NCI-H1436 (cell line): ENCODE measurements around the gene RDH16.
A peak's percentile ranks its signal among the peaks of the same experiment; 100 is the strongest.

Experiments
- DNase-seq: peaks from one replicate; lab custom pipeline; 2025; lab: John Stamatoyannopoulos, UW

The RDH16 gene, protein sequence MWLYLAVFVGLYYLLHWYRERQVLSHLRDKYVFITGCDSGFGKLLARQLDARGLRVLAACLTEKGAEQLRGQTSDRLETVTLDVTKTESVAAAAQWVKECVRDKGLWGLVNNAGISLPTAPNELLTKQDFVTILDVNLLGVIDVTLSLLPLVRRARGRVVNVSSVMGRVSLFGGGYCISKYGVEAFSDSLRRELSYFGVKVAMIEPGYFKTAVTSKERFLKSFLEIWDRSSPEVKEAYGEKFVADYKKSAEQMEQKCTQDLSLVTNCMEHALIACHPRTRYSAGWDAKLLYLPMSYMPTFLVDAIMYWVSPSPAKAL

DNA sequence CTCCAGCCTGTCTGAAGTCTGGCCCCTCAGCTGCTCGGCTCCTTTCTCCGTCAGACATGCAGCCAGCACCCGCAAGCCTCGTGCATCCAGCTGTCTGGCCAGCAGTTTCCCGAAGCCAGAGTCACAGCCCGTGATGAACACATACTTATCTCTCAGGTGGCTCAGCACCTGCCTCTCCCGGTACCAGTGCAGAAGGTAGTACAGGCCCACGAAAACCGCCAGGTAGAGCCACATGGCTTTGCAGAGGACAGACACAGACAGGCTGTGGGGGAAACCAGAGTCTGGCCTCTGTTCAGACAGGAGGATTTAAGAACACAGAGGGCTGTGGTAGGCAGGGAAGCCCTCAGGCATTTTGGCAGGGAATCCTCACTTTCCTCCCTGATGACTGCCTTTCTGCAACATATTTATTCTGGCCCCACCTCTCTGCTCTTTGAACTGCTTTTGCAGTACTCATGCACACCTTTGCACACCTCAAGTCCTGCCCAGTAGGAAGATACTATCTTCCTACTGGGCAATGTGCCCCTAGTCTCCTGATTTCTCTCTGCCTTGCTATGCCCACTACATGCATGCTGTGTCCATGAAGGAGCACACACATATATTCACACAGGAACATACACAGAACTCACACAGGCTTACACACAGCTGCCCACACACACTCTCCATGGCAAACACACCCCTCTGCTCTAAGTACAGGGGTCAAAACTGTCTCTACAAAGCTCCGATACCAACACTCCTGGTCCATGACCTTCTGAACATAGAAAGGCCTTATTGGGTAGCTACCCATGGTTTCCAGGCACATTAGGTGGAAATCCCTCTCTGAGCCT is at the start of gene RDH16:
Gene RDH16 (minus strand): TSS at position 380 of the 824 bp plus-strand sequence. CDS start 146 bp downstream, at position 234.
- DNase-seq, result no peak

DNA sequence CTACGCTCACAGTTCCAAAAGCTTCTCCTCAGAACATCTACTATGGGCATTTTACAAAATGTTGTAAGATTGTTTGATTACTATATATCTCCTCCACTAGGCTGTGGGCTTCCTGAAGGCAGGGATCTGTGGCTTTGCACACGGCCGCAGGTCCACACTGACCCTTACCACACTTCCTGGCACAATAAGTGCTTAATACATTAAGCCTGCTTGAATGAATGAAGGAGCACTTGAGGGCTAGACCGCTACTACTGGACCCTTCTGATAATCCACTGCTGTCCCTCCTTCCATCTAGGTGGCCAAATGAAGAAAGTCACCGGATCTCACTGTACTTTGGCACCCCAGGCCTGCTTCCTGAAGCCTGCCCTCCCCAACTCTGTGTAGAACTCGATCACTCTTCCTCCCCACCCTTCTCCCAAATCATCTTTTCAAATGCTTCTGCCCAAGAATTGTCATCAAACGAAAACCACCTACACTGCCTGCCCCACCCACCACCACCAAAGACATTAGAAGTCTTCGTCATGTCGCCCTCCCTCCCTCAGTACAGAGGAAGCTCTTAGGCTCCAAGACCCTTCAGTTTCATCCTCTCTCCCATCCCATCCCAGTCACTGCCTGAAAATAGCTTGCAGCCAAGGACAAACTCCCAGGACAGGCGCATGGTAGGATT is 49.5 kb upstream of the RDH16 start:
- no peak for DNase-seq

DNA sequence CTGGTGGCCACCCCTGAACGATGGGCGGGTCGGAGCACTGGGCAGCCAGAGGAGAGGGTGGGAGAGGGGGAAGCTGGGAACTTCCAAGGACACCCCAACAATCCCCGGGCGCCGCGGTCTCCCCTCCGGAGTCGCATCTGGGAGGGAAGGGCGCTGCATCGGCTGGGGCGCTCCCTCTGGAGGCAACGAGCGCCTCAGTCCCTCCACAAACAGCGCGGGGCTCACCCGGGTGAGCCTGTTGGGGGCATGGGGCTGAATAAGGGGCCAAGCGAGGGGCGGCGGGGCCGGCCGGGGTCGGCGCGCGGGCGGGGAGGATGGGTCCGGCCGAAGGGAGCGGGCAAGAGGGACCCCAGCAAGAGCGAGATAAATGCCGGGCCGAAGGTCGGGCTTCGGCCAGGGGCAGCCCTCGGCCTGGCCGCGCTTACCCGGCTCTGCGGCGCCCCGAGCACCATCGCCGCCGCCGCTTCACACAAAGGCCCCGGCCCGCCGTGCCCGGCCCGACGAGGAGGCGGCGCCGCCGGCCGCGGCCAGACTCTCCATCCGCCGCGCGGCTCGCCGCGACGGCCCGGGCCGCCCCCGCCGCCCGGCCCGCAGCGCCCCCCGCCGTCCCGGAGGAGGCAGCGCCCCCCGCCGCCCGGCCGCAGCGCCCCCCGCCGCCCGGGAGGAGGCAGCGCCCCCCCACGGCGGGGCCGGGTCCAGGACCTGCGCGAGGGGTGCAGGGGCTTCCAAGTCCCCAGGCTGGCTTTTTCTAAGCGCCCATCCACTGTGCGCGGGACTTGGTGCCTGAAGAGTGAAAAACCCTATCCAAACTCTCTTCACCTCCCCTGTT is 48.8 kb upstream of the RDH16 start, which contains the start of gene ZBTB39:
Gene ZBTB39 (minus strand): TSS at position 567 of the 829 bp plus-strand sequence. CDS start 1,629 bp downstream, outside the sequence.
- peak; percentile 61 for DNase-seq

DNA sequence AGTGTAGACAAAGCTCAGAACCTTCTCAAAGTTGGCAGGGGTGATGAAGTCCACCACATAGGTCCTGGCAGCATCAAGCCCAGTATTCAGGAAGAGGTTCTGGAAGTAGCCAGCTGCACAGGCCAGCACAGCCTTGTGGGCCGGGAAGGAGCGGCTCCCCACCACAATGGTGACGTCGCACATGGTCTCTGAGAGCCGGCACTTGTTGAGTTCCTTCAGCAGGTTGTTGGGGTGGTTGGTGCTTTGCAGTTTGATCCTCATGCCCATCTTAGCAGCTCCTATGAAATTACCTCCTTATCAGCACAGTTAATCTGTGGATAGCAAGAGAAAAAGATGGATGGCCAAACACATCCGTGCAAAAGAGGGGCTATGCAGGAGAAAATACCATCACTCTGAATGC is 47.2 kb upstream of the RDH16 start:
- DNase-seq, result no peak

DNA sequence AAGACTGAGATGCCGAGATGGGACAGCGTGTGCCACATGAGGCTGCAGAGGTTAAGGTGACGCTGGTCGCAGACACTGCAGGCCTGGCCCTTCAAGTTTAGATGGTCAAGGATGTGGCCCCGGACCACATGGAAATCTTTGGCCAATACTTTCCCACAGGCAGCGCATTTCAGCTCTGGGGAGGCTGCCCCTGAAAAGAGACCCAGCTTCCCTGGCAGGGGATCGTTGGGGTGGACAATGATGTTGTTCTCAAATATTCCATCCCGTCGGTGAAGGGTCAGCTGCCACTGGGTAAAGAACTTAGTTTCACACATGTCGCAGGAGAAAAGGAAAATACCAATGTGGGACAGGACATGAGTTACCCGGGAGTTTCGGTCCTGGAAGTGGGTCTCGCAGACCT is 46.0 kb upstream of the RDH16 start:
- DNase-seq, result no peak

DNA sequence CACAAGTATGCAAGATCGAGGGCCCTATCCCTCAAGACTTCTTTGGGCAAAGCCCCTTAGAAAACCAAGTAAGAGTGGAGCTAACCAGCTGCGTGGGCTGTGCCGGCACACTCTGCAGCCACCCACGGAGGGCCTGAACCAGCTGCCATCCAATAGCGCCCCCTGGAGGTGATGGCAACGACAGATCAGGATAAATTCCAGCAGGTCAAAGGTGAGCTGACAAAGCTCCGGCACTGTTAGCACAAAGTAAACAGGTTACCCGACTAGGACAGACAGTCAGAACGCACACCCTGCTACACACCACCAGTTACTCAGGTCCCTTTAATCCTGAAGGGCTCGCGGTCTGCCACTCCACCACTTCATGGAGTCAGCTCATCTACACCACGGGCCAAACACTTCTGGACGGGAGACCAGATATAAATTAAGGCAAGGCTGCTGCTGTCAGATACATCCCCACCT is 44.1 kb upstream of the RDH16 start:
- peak; percentile 56 for DNase-seq

DNA sequence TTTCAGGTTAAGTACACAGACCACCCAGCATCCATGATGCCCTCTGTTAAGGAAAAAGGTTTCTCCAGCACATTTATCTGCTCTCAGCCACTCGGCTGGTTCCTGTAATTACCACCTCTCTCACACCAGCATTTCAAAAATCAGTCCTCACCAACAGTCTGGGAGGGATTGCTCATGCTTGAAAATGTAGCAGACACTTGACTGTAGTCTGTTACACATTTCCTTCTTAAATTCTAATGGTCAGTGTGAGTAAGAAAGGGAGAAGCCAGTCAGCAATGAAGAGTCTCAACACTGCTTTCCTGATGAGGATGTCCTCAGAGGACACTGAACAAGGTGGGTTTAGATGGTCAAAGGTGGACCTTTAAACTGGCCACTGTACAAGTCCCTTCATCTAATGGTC is 43.0 kb upstream of the RDH16 start:
- no peak for DNase-seq

DNA sequence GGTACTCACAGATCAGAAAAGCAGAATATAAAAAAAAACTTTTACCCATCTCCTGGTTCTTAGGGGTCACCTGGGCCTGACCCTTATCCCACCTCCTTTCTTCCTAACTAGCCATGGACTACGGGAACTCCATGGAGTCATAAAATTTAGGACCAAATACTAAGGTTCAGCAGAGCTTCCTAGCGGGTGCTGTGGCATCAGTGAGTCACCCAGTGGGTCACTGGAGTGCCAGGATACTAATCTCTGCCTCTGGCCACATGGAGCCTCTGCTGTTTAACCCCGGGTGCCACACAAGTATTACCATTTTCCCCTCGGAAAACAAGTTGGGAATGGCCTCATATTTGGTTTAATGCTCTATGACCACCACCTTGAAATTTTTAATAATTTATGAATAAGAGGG is 42.0 kb upstream of the RDH16 start:
- DNase-seq, result no peak

DNA sequence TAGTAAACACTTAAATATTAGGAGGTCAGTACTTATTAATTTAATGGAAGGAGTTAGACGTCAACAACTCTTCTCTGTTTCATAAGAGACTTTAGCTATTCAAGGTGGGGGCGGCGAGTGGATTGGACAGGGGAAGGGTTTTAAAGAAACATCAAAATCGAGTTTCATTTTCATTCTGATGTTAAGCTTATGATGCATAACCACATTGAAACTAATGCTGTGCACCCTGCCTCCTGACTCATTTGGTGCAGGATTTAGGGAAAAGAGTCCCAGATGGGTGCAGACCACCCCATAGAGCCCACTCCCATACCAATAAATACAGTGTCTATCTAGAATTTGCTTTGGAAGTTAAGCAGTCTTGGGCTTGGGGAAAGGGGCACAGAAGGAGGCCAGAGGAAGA is 41.6 kb upstream of the RDH16 start:
- no peak for DNase-seq

DNA sequence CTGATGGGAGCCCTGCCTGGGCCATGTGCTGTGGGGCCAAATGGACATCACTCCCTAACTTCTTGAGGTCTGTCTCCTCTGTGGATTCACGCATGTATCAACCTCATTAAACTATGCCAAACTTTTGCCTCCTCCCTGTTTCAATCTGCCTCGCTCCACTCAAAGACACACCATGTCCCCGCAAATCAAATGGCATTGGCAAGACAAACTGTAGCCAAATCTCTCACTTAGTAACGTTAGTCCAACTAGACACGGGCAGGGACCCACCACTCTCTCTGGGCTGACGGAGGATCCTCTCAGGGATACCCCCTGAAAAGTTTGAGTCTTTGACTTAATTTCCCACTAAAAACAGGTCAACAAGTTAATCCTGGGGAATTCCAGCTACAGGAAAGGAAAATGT is 40.9 kb upstream of the RDH16 start:
- DNase-seq, result no peak

DNA sequence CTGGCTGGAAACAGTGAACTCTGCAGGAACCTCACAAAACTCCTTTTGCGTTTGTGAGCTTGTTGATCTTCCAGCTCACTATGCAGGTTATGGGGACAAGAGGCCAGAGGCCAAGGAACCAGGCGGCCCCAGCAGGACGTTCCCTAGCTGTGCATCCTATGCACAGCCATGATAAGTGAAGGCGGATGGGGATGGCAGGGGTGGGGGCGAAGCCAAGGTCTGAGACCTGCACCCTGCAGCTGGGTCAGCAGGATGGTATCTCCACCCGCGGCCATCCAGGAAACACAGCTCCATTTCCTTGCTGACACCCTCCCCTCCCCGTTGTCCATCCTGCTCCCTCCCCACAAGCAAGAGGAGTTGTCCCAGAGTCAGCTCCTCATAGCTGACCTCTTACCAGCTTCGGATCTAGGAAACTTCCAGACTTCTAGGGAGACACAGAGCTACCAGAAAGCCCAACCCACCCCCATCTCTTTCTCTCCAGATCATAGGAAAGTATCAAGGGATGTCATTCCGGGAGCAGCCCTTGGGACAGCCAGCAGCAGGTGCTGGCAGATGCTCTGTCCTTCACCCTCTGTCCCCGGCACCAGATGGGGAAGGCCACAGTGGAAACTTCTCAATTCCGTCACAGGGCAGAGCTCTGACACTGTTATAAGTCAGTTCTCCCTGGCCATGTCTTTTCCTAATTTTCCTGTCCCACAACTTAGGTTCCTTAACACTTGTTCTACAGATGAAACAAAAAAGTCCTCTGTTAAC is 39.6 kb upstream of the RDH16 start:
- no peak for DNase-seq

DNA sequence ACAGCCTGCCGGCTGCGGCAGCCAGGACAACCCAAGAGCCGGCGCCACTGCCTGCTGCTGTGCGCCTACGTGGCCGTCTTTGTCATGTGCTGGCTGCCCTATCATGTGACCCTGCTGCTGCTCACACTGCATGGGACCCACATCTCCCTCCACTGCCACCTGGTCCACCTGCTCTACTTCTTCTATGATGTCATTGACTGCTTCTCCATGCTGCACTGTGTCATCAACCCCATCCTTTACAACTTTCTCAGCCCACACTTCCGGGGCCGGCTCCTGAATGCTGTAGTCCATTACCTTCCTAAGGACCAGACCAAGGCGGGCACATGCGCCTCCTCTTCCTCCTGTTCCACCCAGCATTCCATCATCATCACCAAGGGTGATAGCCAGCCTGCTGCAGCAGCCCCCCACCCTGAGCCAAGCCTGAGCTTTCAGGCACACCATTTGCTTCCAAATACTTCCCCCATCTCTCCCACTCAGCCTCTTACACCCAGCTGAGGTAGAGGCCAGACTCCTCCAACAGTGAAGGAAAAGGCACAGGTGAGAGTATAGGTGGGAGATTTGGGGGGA is 38.6 kb upstream of the RDH16 start:
- DNase-seq, result no peak

DNA sequence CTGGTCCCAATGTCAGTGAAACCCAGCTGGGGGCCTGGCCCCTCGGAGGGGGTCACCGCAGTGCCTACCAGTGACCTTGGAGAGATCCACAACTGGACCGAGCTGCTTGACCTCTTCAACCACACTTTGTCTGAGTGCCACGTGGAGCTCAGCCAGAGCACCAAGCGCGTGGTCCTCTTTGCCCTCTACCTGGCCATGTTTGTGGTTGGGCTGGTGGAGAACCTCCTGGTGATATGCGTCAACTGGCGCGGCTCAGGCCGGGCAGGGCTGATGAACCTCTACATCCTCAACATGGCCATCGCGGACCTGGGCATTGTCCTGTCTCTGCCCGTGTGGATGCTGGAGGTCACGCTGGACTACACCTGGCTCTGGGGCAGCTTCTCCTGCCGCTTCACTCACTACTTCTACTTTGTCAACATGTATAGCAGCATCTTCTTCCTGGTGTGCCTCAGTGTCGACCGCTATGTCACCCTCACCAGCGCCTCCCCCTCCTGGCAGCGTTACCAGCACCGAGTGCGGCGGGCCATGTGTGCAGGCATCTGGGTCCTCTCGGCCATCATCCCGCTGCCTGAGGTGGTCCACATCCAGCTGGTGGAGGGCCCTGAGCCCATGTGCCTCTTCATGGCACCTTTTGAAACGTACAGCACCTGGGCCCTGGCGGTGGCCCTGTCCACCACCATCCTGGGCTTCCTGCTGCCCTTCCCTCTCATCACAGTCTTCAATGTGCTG is 38.0 kb upstream of the RDH16 start:
- no peak for DNase-seq

DNA sequence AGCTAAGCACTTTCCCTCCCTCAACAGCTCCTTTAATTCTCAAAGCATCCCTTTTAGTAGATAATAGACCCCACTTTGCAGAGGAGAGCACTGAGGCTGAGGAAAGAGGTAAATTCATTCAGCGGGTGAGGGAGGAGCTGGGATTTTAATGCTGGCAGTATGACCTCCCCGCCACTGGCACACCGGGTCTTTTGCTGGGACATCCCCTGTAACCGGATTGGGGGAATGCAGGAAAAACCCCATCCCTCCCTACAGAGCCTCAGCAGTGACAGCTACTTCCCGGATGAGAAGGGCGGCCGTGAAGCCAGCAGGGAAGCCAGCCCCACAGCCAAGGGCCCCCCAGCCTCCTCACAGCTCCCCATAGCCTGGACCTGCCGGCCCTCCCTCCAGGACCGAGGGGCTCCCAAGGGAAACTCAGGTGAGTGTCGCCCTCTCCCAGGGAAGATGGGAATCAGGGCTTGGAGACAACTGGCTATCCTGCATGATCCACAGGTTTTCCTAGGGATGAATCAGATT is 36.9 kb upstream of the RDH16 start:
- DNase-seq, result no peak

DNA sequence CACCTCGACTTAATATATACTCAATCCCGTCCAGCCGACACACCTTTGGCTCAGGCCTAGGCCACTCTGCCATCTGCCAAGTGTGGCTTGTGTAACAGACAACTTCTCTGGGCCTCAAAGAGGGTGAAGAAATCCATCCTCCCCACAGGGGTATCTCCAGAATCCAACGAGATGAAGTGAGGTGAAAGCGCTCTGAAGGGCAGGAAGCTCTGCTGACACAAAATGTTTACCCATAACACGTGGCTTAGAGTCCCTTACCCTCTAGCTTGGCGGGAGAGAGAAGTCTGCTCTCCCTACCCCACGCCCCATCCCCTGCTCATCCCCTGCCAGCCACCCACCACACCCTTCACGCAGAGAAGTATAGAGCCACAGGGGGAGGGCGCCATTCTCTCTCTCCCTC is 35.9 kb upstream of the RDH16 start:
- DNase-seq, result no peak

DNA sequence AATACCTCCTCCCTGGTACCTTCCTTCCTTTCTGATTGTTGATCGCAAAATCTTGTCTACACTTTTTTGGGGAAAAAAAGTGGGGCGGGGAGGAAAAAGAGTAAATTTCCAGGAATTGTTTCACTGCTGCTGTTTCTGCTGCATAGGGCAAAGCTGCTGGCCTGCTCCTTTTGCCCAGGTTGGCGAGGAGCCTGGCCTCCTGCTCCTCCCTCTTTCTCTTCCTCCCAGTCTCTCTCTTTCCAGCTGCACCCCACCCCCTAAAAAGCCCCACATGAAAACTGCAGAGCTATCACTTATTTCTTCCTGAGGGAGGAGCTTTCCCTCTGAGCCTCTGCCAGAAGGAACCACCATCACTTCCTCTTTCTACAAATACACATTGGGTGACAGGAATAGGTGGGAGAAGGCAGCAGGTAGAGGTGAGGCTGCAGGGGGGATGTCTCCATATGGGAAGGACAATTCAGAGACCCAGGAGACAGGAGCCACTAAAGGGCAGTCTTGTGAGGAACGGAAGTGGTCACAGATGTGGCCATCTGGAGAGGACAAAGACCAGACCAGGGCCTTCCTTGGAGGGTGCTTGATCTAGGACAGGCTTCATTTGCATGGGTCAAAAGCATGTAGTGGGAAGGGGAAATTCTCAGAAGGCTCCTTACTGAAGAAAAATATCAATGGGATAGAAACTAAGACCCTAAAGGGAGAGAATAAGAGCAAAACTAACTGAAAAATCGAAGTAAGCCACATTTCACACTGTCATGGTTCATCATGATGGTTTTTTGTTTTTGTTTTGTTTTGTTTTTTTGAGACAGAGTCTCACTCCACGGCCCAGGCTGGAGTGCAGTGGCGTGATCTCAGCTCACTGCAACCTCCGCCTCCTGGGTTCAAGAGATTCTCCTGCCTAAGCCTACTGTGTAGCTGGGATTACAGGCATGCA is 34.2 kb upstream of the RDH16 start:
- DNase-seq, result no peak

DNA sequence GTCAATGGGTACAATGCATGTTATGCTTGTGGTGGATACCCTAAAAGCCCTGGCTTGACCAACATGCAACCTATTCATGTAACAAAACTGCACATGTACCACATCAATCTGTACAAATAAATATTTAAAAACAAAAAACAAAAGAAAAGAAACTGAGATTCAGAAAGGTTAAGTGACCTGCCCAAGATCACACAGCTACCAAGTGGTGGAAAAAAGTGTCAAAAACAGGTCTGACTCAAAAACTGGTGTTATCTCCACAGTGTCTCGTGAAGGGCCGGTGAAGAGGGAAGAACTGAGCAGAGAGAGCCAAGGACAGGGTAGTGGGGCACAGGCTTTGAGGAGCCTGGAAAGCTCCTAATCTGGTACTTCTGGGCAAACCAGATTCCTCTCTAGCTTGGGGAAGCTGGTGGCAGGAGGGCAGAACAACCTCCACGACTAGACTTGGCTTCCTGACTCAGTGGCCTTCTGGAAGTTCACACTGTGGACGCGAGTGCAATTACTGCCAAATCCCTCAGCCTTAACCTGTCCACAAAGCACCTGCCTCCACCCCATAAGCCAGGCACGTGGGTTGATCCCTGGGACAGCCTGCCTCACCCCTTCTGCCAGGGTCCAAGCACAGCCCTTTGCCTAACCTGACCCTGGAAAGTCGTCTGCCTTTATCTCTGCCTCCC is 33.4 kb upstream of the RDH16 start:
- no peak for DNase-seq
